ENCODE data around the gene CHST15.

GRCh38 chr10:124014416-124015154 is 78.8 kb downstream of the CHST15 start:
- TF ChIP-seq CTCF (IDR thresholded peaks at IDR 0.05): no peak
- TF ChIP-seq POLR2A (IDR thresholded peaks at IDR 0.05): no peak
- TF ChIP-seq EP300 (IDR thresholded peaks at IDR 0.05): no peak
